Activated CD4-positive, alpha-beta T cell treated with anti-CD3 and anti-CD28 coated beads, Interleukin-10, Interleukin-2, amounts not matched to agents 100 ng/mL and 50 ng/mL, durations not matched to agents 16 hours and 8 hours (primary cell): ENCODE results near the gene PLEKHG5.
"Not testable (repeated sequence)": the region's sequence is repeated elsewhere in the genome, so short reads cannot be mapped to it uniquely, and the experiment has no call there.

Experiments
- DNase-seq: peaks from one replicate; pipeline ENCODE4 v3.0.0-alpha.2; 2020

The PLEKHG5 gene

GRCh38 chr1:6495540-6496364 lies 4.3 kb upstream of the PLEKHG5 start:
- no peak for DNase-seq

- no peak for DNase-seq
These were observed 3.6 kb upstream of the PLEKHG5 start for GRCh38 chr1:6495041-6495441.

GRCh38 chr1:6494627-6495026 lies 3.2 kb upstream of the PLEKHG5 start:
- no peak for DNase-seq

- DNase-seq, result not testable (repeated sequence)
These were observed 2.4 kb upstream of the PLEKHG5 start for GRCh38 chr1:6493834-6494223.

- no peak for DNase-seq
These were observed 499 bp upstream of the PLEKHG5 start for GRCh38 chr1:6491966-6492365.

GRCh38 chr1:6491081-6491449 lies 402 bp downstream of the PLEKHG5 start:
- DNase-seq, result no peak

GRCh38 chr1:6490181-6491080 lies 1.0 kb downstream of the PLEKHG5 start:
- DNase-seq, result peak; percentile 78

GRCh38 chr1:6489799-6490180 lies 1.7 kb downstream of the PLEKHG5 start:
- peak; percentile 90 for DNase-seq

- DNase-seq, result no peak
These were observed 2.1 kb downstream of the PLEKHG5 start for GRCh38 chr1:6489383-6489765.

GRCh38 chr1:6488602-6489382 lies 2.7 kb downstream of the PLEKHG5 start:
- DNase-seq, result no peak

GRCh38 chr1:6487804-6488484 lies 3.5 kb downstream of the PLEKHG5 start:
- no peak for DNase-seq

GRCh38 chr1:6486433-6487011 lies 4.9 kb downstream of the PLEKHG5 start:
- DNase-seq, result peak; percentile 86

GRCh38 chr1:6485168-6486101 lies 6.0 kb downstream of the PLEKHG5 start:
- DNase-seq, result no peak

- no peak for DNase-seq
These were observed 6.7 kb downstream of the PLEKHG5 start for GRCh38 chr1:6484826-6485167.

GRCh38 chr1:6483761-6484117 lies 7.7 kb downstream of the PLEKHG5 start:
- no peak for DNase-seq

- no peak for DNase-seq
These were observed 8.3 kb downstream of the PLEKHG5 start for GRCh38 chr1:6483017-6483760.

GRCh38 chr1:6481820-6482219 lies 9.6 kb downstream of the PLEKHG5 start:
- DNase-seq, result no peak

- no peak for DNase-seq
These were observed 14.2 kb downstream of the PLEKHG5 start for GRCh38 chr1:6477039-6477820.

GRCh38 chr1:6476483-6476882 lies 15.0 kb downstream of the PLEKHG5 start:
- DNase-seq, result no peak
